Measurements from ENCODE around the gene AHSG.

- no peak for TF ChIP-seq CTCF (IDR thresholded peaks at IDR 0.05 in 8 of 11, conservative IDR thresholded peaks at IDR 0.05 in 3 of 11)
- TF ChIP-seq POLR2A (IDR thresholded peaks at IDR 0.05), result no peak
- no peak for TF ChIP-seq POLR2AphosphoS5 (IDR thresholded peaks at IDR 0.05)
These were observed 20.6 kb downstream of the AHSG start for GRCh38 chr3:186633481-186633880.
